Cardiac fibroblast (primary cell): ENCODE data around the gene INPP1.

Source experiments
- DNase-seq, 2 donors: peaks; one replicate each; pipeline versions ENCODE4 v3.0.0 to v3.0.0-alpha.2; 2010; ENCODE audit warnings: low read depth in 2 of 2
- H3K4me3 ChIP-seq, 2 donors: replicated peaks in 1 of 2; 1 replicate in 1 of 2; 2 replicates in 1 of 2; pipeline ENCODE4 v1.5.1; 2011; ENCODE audit warnings: low read depth in 2 of 2, low read length in 2 of 2, mild to moderate bottlenecking in 2 of 2, moderate library complexity in 1 of 2
- CTCF ChIP-seq: IDR thresholded peaks from one replicate; pipeline ENCODE4 v1.5.1; 2011; ENCODE audit warnings: low read depth, mild to moderate bottlenecking, low read length, inconsistent platforms

The INPP1 gene

DNA sequence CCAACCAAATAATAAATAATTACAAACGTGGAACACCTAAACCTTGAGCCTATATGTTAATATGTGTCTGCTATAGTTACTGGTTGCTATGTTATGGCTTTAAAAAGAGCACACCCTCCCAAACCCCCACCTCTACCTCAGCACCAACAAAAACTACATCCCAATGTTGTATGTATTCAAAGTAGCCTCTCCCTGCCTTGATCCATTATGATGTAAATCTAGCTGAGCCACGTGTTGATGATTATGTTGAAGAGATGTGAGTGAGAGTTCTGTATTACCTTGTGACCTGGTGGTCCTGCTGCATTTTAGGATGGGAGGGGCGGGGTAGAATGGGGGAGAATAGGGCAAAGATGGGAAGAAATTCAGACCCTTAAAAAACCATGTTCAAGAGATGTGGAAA lies 69.6 kb downstream of the INPP1 start:
- no peak for TF ChIP-seq CTCF
- no peak for DNase-seq
- H3K4me3 ChIP-seq, result no peak overlapping the region

DNA sequence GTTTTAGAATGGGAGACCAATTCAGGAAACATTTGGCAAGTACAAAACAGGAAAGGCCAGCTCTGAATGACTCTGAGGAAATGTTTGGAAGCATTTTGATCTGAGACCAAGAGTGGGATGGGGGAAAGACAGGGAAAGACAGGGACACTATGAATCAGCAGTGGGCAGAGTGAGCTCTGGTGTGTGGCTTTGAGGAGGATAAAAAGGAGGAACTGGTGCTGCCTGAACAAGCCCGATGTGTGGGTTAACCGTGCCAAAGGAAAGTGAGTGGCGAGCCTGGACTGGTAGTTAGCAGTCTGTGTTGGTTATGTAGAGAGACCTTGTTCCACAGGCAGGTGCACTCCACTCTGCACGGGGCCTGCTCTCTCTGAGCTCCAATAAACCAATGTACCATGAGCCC lies 70.0 kb downstream of the INPP1 start:
- TF ChIP-seq CTCF, result no peak
- H3K4me3 ChIP-seq, result no peak overlapping the region
- DNase-seq, result no peak

DNA sequence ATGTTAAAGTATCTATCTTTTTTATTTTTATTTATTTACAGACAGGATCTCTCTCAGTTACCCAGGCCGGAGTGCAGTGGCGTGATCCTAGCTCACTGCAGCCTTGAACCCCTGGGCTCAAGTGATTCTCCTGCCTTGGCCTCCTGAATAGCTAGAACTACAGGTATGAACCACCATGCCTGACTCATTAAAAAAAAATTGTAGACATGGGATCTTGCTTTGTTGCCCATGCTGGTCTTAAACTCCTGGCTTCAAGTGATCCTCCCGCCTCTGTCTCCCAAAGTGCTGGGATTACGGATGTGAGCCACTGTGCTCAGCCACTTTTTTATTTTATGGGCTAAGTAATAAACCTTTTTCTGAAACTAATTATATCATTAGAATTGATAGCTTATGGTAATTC lies 71.9 kb downstream of the INPP1 start:
- no peak for DNase-seq
- no peak overlapping the region for H3K4me3 ChIP-seq
- no peak for TF ChIP-seq CTCF

GRCh38 chr2:190415794-190416775 lies 72.7 kb downstream of the INPP1 start:
- DNase-seq, result peak in 1 of 2 donors; percentile 6
- no peak overlapping the region for H3K4me3 ChIP-seq
- no peak for TF ChIP-seq CTCF

GRCh38 chr2:190417045-190417842 lies 73.9 kb downstream of the INPP1 start:
- DNase-seq, result no peak
- no peak for TF ChIP-seq CTCF
- no peak overlapping the region for H3K4me3 ChIP-seq

DNA sequence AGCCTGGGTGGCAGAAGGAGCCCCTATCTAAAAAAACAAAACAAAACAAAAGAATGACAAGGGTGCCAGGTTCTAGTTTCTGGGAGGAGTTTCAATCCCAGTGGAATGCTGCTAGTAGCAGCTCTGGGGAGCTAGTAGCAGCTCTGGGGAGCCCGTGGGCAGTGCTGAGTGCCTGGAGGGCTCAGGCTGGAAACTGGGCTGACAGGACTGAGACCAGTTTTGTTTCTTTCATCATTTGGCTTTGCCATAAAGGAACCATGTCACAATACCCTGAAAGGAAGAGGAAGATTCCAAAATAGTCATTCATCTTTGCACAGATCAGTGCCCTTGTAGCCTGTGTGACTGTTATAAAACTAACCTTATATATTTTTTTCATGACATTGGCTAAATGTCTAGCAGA lies 75.3 kb downstream of the INPP1 start:
- no peak for TF ChIP-seq CTCF
- H3K4me3 ChIP-seq, result no peak overlapping the region
- no peak for DNase-seq
